ENCODE results near the gene MTFR1L.

Gene MTFR1L

DNA sequence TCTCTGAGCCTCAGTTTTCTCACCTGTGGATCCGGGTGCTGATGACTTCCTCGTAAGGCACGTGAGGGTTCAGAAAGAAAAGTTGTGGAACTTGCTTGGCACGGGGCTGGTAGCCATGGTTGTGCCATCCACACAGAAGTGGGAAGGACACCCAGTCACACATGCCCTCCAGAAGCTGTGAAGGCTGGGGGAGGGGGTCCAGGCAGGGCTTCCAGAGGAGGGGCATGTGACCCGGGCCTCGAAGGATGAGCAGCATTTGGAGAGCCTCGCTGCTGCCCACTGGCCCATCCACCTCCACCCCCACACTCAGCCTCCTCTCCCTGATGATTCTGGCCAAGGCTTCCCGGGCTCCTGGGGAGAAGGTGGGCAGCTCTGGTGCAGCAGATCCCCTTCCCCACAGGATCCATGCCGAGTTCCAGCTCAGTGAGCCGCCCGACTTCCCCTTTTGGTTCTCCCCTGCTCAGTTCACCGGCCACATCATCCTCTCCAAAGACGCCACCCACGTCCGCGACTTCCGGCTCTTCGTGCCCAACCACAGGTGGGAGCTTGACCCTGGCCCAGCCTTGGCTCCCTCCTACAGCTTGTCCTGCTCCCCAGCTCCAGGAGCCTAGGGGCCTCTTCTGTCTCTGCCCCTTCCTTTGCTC, 10.3 kb upstream of the MTFR1L start:
- H3K27ac ChIP-seq (ENCODE audit: low read depth, low read length): no peak overlapping the region

DNA sequence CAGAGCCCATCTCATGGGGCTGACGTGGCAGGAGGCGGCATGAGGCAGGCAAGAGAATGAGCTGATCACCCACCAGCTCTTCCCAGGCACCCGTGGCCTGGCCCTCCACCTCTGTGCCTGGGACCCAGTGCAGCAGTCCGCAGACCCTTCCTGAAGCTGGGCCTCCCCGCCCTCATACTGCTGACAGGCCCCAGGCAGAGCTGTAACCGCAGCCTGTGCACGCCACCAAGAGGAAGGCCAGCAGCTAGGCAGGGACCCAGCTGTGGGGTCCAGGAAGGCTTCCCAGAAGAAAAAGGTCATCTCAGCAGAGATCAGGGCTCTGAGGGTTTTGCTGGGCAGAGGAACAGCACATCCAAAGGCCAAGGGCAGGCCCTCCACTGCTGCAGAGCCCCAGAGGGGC, 9.8 kb upstream of the MTFR1L start:
- Histone ChIP-seq H3K9ac (ENCODE audit: low read length) (no peak overlapping the region), H3K36me3 (ENCODE audit: control insufficient read depth, insufficient read depth, low read length) (peaks cover 82% of the 10 kb centered on the region)

More for the DNA sequence above, 10.3 kb upstream of the MTFR1L start:
- H3K36me3 ChIP-seq (ENCODE audit: control insufficient read depth, insufficient read depth, low read length): peaks cover 77% of the 10 kb centered on the region
- H3K4me3 ChIP-seq (ENCODE audit: low read depth, low read length): no peak overlapping the region
- H3K9me3 ChIP-seq (ENCODE audit: control insufficient read depth, insufficient read depth, low read depth, low read length): no peaks in the 10 kb centered on the region
- H3K27me3 ChIP-seq (ENCODE audit: control insufficient read depth, insufficient read depth, low read length): no peaks in the 10 kb centered on the region
- peaks cover 6% of the 10 kb centered on the region for H3K4me1 ChIP-seq (ENCODE audit: control insufficient read depth, insufficient read depth, low read length)
- H3K9ac ChIP-seq (ENCODE audit: low read length): no peak overlapping the region

GRCh38 chr1:25810341-25811299, 9.1 kb upstream of the MTFR1L start:
- Histone ChIP-seq H3K9ac (ENCODE audit: low read length) (no peak overlapping the region), H3K27me3 (ENCODE audit: control insufficient read depth, insufficient read depth, low read length) (no peaks in the 10 kb centered on the region), H3K4me3 (ENCODE audit: low read depth, low read length) (no peak overlapping the region), H3K27ac (ENCODE audit: low read depth, low read length) (no peak overlapping the region), H3K36me3 (ENCODE audit: control insufficient read depth, insufficient read depth, low read length) (peaks cover 83% of the 10 kb centered on the region), H3K9me3 (ENCODE audit: control insufficient read depth, insufficient read depth, low read depth, low read length) (no peaks in the 10 kb centered on the region), H3K4me1 (ENCODE audit: control insufficient read depth, insufficient read depth, low read length) (peaks cover 6% of the 10 kb centered on the region)

More for the DNA sequence above, 9.8 kb upstream of the MTFR1L start:
- Histone ChIP-seq H3K9me3 (ENCODE audit: control insufficient read depth, insufficient read depth, low read depth, low read length) (no peaks in the 10 kb centered on the region), H3K4me1 (ENCODE audit: control insufficient read depth, insufficient read depth, low read length) (peaks cover 6% of the 10 kb centered on the region), H3K4me3 (ENCODE audit: low read depth, low read length) (no peak overlapping the region), H3K27me3 (ENCODE audit: control insufficient read depth, insufficient read depth, low read length) (no peaks in the 10 kb centered on the region), H3K27ac (ENCODE audit: low read depth, low read length) (no peak overlapping the region)

DNA sequence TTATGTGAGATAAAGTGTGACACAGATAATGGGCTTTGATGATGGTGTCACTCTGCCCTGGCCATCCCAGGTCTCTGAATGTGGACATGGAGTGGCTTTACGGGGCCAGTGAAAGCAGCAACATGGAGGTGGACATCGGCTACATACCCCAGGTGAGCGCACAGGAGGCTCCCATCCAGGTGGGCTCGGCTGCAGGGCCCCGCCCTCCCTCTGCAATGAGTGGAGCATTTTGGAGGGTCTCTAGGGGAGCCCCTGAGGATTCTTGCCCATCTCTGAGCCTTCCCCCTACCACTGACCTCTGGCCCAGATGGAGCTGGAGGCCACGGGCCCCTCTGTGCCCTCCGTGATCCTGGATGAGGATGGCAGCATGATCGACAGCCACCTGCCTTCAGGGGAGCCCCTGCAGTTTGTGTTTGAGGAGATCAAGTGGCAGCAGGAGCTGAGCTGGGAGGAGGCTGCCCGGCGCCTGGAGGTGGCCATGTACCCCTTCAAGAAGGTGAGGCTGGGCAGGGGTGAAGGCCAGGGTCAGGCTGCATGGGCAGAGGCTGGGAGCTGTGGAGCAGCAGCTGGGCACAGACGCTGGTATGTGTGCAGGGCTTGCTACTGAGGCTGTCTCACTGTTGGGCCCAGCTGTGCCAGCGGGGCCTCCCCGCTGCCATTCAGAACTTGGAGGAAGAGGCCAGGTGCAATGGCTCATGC, 8.2 kb upstream of the MTFR1L start:
- H3K27ac ChIP-seq (ENCODE audit: low read depth, low read length): no peak overlapping the region
- peaks cover 6% of the 10 kb centered on the region for H3K4me1 ChIP-seq (ENCODE audit: control insufficient read depth, insufficient read depth, low read length)
- no peaks in the 10 kb centered on the region for H3K9me3 ChIP-seq (ENCODE audit: control insufficient read depth, insufficient read depth, low read depth, low read length)
- no peak overlapping the region for H3K4me3 ChIP-seq (ENCODE audit: low read depth, low read length)
- H3K9ac ChIP-seq (ENCODE audit: low read length): no peak overlapping the region
- no peaks in the 10 kb centered on the region for H3K27me3 ChIP-seq (ENCODE audit: control insufficient read depth, insufficient read depth, low read length)
- H3K36me3 ChIP-seq (ENCODE audit: control insufficient read depth, insufficient read depth, low read length): peaks cover 81% of the 10 kb centered on the region

DNA sequence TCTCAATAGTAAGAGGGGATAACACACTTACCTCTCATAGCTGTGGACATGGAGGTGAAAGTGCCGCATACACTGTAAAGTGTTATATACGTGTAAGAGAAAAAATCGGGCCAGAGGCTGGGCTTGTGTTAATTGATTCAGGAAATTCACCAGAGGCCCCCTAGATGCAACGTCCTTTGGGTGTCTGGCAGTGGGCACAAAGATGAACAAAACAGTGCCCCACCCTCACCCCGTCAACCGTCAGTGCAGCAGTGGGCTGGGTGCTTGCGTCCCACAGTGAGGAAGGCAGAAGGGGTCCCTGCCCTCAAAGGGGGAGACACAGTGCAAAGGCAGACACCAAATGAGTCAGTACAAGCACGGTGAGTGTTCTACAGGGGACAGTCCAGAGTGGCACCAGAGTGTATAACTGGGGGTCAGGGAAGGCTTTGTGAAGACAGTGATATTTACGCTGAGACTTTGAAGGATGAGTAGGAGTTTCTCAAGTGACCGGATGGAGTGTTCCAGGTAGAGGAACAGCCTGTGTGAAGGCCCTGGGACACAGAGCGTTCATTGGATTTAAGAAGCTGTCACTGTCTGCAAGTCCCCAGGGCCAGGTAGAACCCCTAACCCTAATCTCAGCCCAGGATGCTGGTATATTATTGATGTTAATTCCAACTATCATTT, 6.6 kb upstream of the MTFR1L start:
- Histone ChIP-seq H3K4me3 (ENCODE audit: low read depth, low read length) (no peak overlapping the region), H3K9me3 (ENCODE audit: control insufficient read depth, insufficient read depth, low read depth, low read length) (no peaks in the 10 kb centered on the region), H3K27me3 (ENCODE audit: control insufficient read depth, insufficient read depth, low read length) (no peaks in the 10 kb centered on the region), H3K4me1 (ENCODE audit: control insufficient read depth, insufficient read depth, low read length) (peaks cover 13% of the 10 kb centered on the region), H3K36me3 (ENCODE audit: control insufficient read depth, insufficient read depth, low read length) (peaks cover 69% of the 10 kb centered on the region), H3K27ac (ENCODE audit: low read depth, low read length) (no peak overlapping the region), H3K9ac (ENCODE audit: low read length) (no peak overlapping the region)

- Histone ChIP-seq H3K27ac (ENCODE audit: low read depth, low read length) (no peak overlapping the region), H3K9ac (ENCODE audit: low read length) (no peak overlapping the region), H3K27me3 (ENCODE audit: control insufficient read depth, insufficient read depth, low read length) (no peaks in the 10 kb centered on the region), H3K4me3 (ENCODE audit: low read depth, low read length) (no peak overlapping the region), H3K36me3 (ENCODE audit: control insufficient read depth, insufficient read depth, low read length) (peaks cover 63% of the 10 kb centered on the region), H3K9me3 (ENCODE audit: control insufficient read depth, insufficient read depth, low read depth, low read length) (no peaks in the 10 kb centered on the region), H3K4me1 (ENCODE audit: control insufficient read depth, insufficient read depth, low read length) (peaks cover 20% of the 10 kb centered on the region)
Observed at GRCh38 chr1:25813734-25814471, 5.9 kb upstream of the MTFR1L start.

DNA sequence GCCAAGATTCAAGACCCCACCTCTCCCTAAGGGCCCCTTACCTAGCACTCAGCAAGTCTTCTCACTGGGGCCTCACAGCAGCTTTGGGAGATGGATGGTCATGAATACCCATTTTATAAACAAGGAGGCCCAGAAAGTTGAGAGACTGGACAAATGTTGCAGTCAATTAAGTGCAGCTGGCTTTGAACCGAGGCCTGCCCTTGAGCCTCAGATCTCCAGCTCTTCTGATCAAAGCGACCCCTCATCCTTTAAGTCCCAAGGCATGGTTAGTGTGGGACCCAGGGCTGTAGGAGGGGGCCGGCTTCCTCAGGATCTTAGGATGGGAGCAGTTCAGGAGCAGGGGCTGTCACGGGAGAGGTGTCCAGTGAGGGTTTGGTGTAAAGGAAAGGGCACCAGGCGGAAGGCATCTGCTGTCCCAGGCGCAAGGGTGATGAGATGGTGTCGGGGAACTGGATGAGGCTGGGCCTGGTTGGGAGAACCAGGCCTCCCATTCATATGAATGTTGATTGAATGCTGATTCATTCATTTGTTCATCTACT, 5.1 kb upstream of the MTFR1L start:
- peaks cover 56% of the 10 kb centered on the region for H3K36me3 ChIP-seq (ENCODE audit: control insufficient read depth, insufficient read depth, low read length)
- no peak overlapping the region for H3K4me3 ChIP-seq (ENCODE audit: low read depth, low read length)
- H3K9ac ChIP-seq (ENCODE audit: low read length): no peak overlapping the region
- H3K9me3 ChIP-seq (ENCODE audit: control insufficient read depth, insufficient read depth, low read depth, low read length): no peaks in the 10 kb centered on the region
- H3K27me3 ChIP-seq (ENCODE audit: control insufficient read depth, insufficient read depth, low read length): no peaks in the 10 kb centered on the region
- peaks cover 20% of the 10 kb centered on the region for H3K4me1 ChIP-seq (ENCODE audit: control insufficient read depth, insufficient read depth, low read length)
- H3K27ac ChIP-seq (ENCODE audit: low read depth, low read length): no peak overlapping the region

- H3K4me1 ChIP-seq (ENCODE audit: control insufficient read depth, insufficient read depth, low read length): peaks cover 20% of the 10 kb centered on the region
- H3K27me3 ChIP-seq (ENCODE audit: control insufficient read depth, insufficient read depth, low read length): no peaks in the 10 kb centered on the region
- no peaks in the 10 kb centered on the region for H3K9me3 ChIP-seq (ENCODE audit: control insufficient read depth, insufficient read depth, low read depth, low read length)
- H3K9ac ChIP-seq (ENCODE audit: low read length): no peak overlapping the region
- H3K27ac ChIP-seq (ENCODE audit: low read depth, low read length): no peak overlapping the region
- peaks cover 51% of the 10 kb centered on the region for H3K36me3 ChIP-seq (ENCODE audit: control insufficient read depth, insufficient read depth, low read length)
- H3K4me3 ChIP-seq (ENCODE audit: low read depth, low read length): no peak overlapping the region
Observed at GRCh38 chr1:25815208-25816111, 4.3 kb upstream of the MTFR1L start.

GRCh38 chr1:25816112-25816718, 3.5 kb upstream of the MTFR1L start:
- H3K27me3 ChIP-seq (ENCODE audit: control insufficient read depth, insufficient read depth, low read length): no peaks in the 10 kb centered on the region
- no peaks in the 10 kb centered on the region for H3K9me3 ChIP-seq (ENCODE audit: control insufficient read depth, insufficient read depth, low read depth, low read length)
- H3K27ac ChIP-seq (ENCODE audit: low read depth, low read length): no peak overlapping the region
- no peak overlapping the region for H3K9ac ChIP-seq (ENCODE audit: low read length)
- peaks cover 45% of the 10 kb centered on the region for H3K36me3 ChIP-seq (ENCODE audit: control insufficient read depth, insufficient read depth, low read length)
- peaks cover 20% of the 10 kb centered on the region for H3K4me1 ChIP-seq (ENCODE audit: control insufficient read depth, insufficient read depth, low read length)
- H3K4me3 ChIP-seq (ENCODE audit: low read depth, low read length): no peak overlapping the region
